Measurements from ENCODE around the gene PAMR1.

DNA sequence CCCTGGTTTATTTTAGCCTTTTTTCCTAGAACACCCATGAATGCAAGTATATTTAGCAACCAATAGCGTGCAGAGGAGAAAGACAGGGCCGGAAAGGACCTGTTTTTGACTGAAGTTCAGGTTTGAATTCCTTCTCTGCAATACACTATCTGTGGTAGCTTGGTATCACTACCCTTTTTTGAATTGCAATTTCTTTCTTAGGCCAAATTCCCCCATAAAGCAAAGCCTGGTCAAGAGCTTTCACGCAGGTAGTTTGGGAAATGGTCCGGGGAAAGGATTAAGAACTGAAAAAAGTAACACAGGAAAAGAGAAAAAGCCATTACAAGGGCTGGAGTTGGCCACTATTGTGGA is 38.8 kb upstream of the PAMR1 start:
- TF ChIP-seq, protein P1, sequence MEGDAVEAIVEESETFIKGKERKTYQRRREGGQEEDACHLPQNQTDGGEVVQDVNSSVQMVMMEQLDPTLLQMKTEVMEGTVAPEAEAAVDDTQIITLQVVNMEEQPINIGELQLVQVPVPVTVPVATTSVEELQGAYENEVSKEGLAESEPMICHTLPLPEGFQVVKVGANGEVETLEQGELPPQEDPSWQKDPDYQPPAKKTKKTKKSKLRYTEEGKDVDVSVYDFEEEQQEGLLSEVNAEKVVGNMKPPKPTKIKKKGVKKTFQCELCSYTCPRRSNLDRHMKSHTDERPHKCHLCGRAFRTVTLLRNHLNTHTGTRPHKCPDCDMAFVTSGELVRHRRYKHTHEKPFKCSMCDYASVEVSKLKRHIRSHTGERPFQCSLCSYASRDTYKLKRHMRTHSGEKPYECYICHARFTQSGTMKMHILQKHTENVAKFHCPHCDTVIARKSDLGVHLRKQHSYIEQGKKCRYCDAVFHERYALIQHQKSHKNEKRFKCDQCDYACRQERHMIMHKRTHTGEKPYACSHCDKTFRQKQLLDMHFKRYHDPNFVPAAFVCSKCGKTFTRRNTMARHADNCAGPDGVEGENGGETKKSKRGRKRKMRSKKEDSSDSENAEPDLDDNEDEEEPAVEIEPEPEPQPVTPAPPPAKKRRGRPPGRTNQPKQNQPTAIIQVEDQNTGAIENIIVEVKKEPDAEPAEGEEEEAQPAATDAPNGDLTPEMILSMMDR (conservative IDR thresholded peaks at IDR 0.05; ENCODE audit: low read depth, low read length), result no peak
- TF ChIP-seq EZH2 (IDR thresholded peaks at IDR 0.05; ENCODE audit: borderline replicate concordance, low read depth, low read length, poor library complexity, severe bottlenecking), result no peak

All from A673 (cell line).